HEK293 (cell line): ENCODE results near the gene STAMBPL1.

Experiments
- CTCF ChIA-PET: fragments of 350-600 bp; formaldehyde crosslinking; extraction: SDS; loops from one replicate; lab custom pipeline; 2021; ENCODE audit warnings: antibody characterized with exemption; lab: Yijun Ruan, JAX
- POLR2A ChIA-PET: fragments of 300-600 bp; formaldehyde crosslinking; extraction: SDS; loops from one replicate; lab custom pipeline; 2020; ENCODE audit warnings: antibody characterized with exemption, inconsistent platforms; lab: Yijun Ruan, JAX
- H3K27ac ChIP-seq: fragments of 200-500 bp; sonication (Bioruptor generic); 2 replicates; pipeline ENCODE4 v1.5.1; 2014; ENCODE audit warnings: low read depth, low read length, control low read depth, inconsistent platforms; ENCODE audit errors: extremely low read depth
- H3K36me3 ChIP-seq, 2 experiments: fragments of 200-500 bp in 1 of 2; sonication (Bioruptor generic) in 1 of 2; 1 replicate in 1 of 2; 2 replicates in 1 of 2; pipeline ENCODE4 v1.5.1; 2014 to 2017; ENCODE audit warnings: inconsistent platforms in 2 of 2, low read length in 2 of 2; ENCODE audit not compliant: control insufficient read depth in 2 of 2, insufficient read depth in 1 of 2
- H3K4me1 ChIP-seq: fragments of 200-500 bp; sonication (Bioruptor generic); 2 replicates; pipeline ENCODE4 v1.5.1; 2014; ENCODE audit warnings: mild to moderate bottlenecking, low read length, inconsistent platforms; ENCODE audit not compliant: control insufficient read depth, insufficient read depth
- H3K4me3 ChIP-seq: 2 replicates; pipeline ENCODE4 v1.5.1; 2011; ENCODE audit warnings: low read depth, mild to moderate bottlenecking, control low read depth, low read length, moderate library complexity
- H3K9me3 ChIP-seq: fragments of 200-500 bp; sonication (Bioruptor generic); 2 replicates; pipeline ENCODE4 v1.5.1; 2014; ENCODE audit warnings: low read depth, low read length, inconsistent platforms; ENCODE audit not compliant: control insufficient read depth, insufficient read depth
- ATF2 ChIP-seq: fragments of 450-650 bp; formaldehyde crosslinking; IDR thresholded peaks from 2 replicates; pipeline ENCODE4 v1.5.1; 2016; ENCODE audit warnings: missing biosample characterization, missing genetic modification characterization, low read depth
- CTCF ChIP-seq: fragments of 450-650 bp; formaldehyde crosslinking; IDR thresholded peaks from 2 replicates; pipeline ENCODE4 v1.5.1; 2016; ENCODE audit warnings: missing biosample characterization, missing genetic modification characterization
- GLI2 ChIP-seq: fragments of 450-650 bp; formaldehyde crosslinking; IDR thresholded peaks from 2 replicates; pipeline ENCODE4; 2017; ENCODE audit warnings: missing biosample characterization, missing genetic modification characterization, low read depth, borderline replicate concordance
- GLIS1 ChIP-seq: fragments of 450-650 bp; formaldehyde crosslinking; IDR thresholded peaks from 2 replicates; pipeline ENCODE4 v1.5.1; 2016; ENCODE audit warnings: missing biosample characterization, missing genetic modification characterization
- IKZF3 ChIP-seq: fragments of 450-650 bp; IDR thresholded peaks from 2 replicates; pipeline ENCODE4 v1.5.0; 2018; ENCODE audit warnings: missing biosample characterization, mild to moderate bottlenecking, missing genetic modification characterization, moderate library complexity
- KLF1 ChIP-seq: fragments of 450-650 bp; formaldehyde crosslinking; IDR thresholded peaks from 2 replicates; pipeline ENCODE4 v1.5.1; 2016; ENCODE audit warnings: missing biosample characterization, missing genetic modification characterization
- KLF16 ChIP-seq: fragments of 450-650 bp; formaldehyde crosslinking; IDR thresholded peaks from 2 replicates; pipeline ENCODE4 v1.5.1; 2017; ENCODE audit warnings: missing biosample characterization, missing genetic modification characterization
- KLF7 ChIP-seq: fragments of 450-650 bp; formaldehyde crosslinking; IDR thresholded peaks from 2 replicates; pipeline ENCODE4 v1.5.1; 2016; ENCODE audit warnings: missing biosample characterization, missing genetic modification characterization, borderline replicate concordance
- REPIN1 ChIP-seq: fragments of 450-650 bp; formaldehyde crosslinking; IDR thresholded peaks from 2 replicates; pipeline ENCODE4 v1.5.1; 2017; ENCODE audit warnings: missing biosample characterization, missing genetic modification characterization, low read depth
- ZBTB17 ChIP-seq: fragments of 450-650 bp; formaldehyde crosslinking; IDR thresholded peaks from 2 replicates; pipeline ENCODE4 v1.5.1; 2016; ENCODE audit warnings: missing biosample characterization, missing genetic modification characterization
- ZNF175 ChIP-seq: fragments of 450-650 bp; formaldehyde crosslinking; IDR thresholded peaks from 2 replicates; pipeline ENCODE4 v1.5.1; 2016; ENCODE audit warnings: missing biosample characterization, missing genetic modification characterization
- ZNF19 ChIP-seq: fragments of 450-650 bp; formaldehyde crosslinking; IDR thresholded peaks from 2 replicates; pipeline ENCODE4; 2016; ENCODE audit warnings: missing biosample characterization, missing genetic modification characterization, low read depth
- ZNF214 ChIP-seq: fragments of 450-650 bp; formaldehyde crosslinking; IDR thresholded peaks from 2 replicates; pipeline ENCODE4 v1.5.1; 2017; ENCODE audit warnings: missing biosample characterization, mild to moderate bottlenecking, missing genetic modification characterization, borderline replicate concordance
- ZNF223 ChIP-seq: fragments of 450-650 bp; formaldehyde crosslinking; IDR thresholded peaks from 2 replicates; pipeline ENCODE4 v1.5.1; 2016; ENCODE audit warnings: missing biosample characterization, missing genetic modification characterization
- ZNF302 ChIP-seq: fragments of 450-650 bp; formaldehyde crosslinking; IDR thresholded peaks from 2 replicates; pipeline ENCODE4 v1.5.1; 2016; ENCODE audit warnings: missing biosample characterization, missing genetic modification characterization, low read depth
- ZNF311 ChIP-seq: fragments of 450-650 bp; formaldehyde crosslinking; IDR thresholded peaks from 2 replicates; pipeline ENCODE4 v1.5.1; 2017; ENCODE audit warnings: missing biosample characterization, missing genetic modification characterization, borderline replicate concordance
- ZNF426 ChIP-seq: fragments of 450-650 bp; formaldehyde crosslinking; IDR thresholded peaks from 2 replicates; pipeline ENCODE4 v1.5.1; 2017; ENCODE audit warnings: missing biosample characterization, missing genetic modification characterization, mild to moderate bottlenecking, inconsistent platforms, moderate library complexity
- ZNF514 ChIP-seq: fragments of 450-650 bp; formaldehyde crosslinking; IDR thresholded peaks from 2 replicates; pipeline ENCODE4 v1.5.1; 2016; ENCODE audit warnings: missing biosample characterization, missing genetic modification characterization
- ZNF558 ChIP-seq: fragments of 450-650 bp; formaldehyde crosslinking; IDR thresholded peaks from 2 replicates; pipeline ENCODE4 v1.5.1; 2016; ENCODE audit warnings: missing biosample characterization, missing genetic modification characterization
- ZNF629 ChIP-seq: fragments of 450-650 bp; formaldehyde crosslinking; IDR thresholded peaks from 2 replicates; pipeline ENCODE4 v1.5.1; 2017; ENCODE audit warnings: missing biosample characterization, missing genetic modification characterization
- ZNF658 ChIP-seq: fragments of 450-650 bp; formaldehyde crosslinking; IDR thresholded peaks from 2 replicates; pipeline ENCODE4; 2016; ENCODE audit warnings: missing biosample characterization, missing genetic modification characterization
- ZNF777 ChIP-seq: fragments of 450-650 bp; formaldehyde crosslinking; IDR thresholded peaks from 2 replicates; pipeline ENCODE4 v1.5.1; 2017; ENCODE audit warnings: missing biosample characterization, missing genetic modification characterization, borderline replicate concordance
- TF ChIP-seq, protein P1 (sequence below): fragments of 450-650 bp; formaldehyde crosslinking; conservative IDR thresholded peaks from 2 replicates; pipeline ENCODE4 v1.5.1; 2016; ENCODE audit warnings: low read depth, missing biosample characterization, missing genetic modification characterization
- TF ChIP-seq, protein P2 (sequence below): fragments of 450-650 bp; formaldehyde crosslinking; IDR thresholded peaks from 2 replicates; pipeline ENCODE4 v1.5.1; 2017; ENCODE audit warnings: missing biosample characterization, missing genetic modification characterization

The STAMBPL1 gene

DNA sequence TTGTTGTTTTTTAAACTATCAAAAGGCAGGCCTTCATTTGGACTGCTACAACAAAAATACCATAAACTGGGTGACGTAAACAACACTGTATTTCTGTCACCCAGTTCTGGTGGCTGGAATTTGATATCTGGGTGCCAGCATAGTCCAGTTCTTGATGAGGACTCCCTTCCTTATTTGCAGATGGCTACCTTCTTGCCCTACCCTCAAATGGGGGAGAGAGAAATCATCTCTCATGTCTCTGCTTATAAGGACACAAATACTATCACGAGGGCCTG, 47.3 kb downstream of the STAMBPL1 start:
- no peak overlapping the region for H3K27ac ChIP-seq
- H3K4me1 ChIP-seq = peaks cover 4% of the 10 kb centered on the region; the same call in 1 of the 2 replicates
- TF ChIP-seq ZNF629 (tag by site-specific recombination) = no peak
- no peak for TF ChIP-seq ZNF558 (tag by site-specific recombination)
- TF ChIP-seq, protein P1, sequence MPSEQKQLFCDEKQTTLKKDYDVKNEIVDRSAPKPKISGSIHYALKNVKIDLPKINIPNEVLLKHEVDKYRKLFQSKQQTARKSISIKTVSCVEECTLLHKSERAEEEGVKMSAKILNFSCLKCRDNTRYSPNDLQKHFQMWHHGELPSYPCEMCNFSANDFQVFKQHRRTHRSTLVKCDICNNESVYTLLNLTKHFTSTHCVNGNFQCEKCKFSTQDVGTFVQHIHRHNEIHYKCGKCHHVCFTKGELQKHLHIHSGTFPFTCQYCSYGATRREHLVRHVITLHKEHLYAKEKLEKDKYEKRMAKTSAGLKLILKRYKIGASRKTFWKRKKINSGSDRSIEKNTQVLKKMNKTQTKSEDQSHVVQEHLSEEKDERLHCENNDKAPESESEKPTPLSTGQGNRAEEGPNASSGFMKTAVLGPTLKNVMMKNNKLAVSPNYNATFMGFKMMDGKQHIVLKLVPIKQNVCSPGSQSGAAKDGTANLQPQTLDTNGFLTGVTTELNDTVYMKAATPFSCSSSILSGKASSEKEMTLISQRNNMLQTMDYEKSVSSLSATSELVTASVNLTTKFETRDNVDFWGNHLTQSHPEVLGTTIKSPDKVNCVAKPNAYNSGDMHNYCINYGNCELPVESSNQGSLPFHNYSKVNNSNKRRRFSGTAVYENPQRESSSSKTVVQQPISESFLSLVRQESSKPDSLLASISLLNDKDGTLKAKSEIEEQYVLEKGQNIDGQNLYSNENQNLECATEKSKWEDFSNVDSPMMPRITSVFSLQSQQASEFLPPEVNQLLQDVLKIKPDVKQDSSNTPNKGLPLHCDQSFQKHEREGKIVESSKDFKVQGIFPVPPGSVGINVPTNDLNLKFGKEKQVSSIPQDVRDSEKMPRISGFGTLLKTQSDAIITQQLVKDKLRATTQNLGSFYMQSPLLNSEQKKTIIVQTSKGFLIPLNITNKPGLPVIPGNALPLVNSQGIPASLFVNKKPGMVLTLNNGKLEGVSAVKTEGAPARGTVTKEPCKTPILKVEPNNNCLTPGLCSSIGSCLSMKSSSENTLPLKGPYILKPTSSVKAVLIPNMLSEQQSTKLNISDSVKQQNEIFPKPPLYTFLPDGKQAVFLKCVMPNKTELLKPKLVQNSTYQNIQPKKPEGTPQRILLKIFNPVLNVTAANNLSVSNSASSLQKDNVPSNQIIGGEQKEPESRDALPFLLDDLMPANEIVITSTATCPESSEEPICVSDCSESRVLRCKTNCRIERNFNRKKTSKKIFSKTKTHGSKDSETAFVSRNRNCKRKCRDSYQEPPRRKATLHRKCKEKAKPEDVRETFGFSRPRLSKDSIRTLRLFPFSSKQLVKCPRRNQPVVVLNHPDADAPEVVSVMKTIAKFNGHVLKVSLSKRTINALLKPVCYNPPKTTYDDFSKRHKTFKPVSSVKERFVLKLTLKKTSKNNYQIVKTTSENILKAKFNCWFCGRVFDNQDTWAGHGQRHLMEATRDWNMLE (tag by site-specific recombination) = no peak
- TF ChIP-seq ZNF311 (tag by site-specific recombination) = no peak
- no peak for TF ChIP-seq KLF16 (tag by site-specific recombination)
- TF ChIP-seq ZNF223 = no peak
- TF ChIP-seq, protein P2, sequence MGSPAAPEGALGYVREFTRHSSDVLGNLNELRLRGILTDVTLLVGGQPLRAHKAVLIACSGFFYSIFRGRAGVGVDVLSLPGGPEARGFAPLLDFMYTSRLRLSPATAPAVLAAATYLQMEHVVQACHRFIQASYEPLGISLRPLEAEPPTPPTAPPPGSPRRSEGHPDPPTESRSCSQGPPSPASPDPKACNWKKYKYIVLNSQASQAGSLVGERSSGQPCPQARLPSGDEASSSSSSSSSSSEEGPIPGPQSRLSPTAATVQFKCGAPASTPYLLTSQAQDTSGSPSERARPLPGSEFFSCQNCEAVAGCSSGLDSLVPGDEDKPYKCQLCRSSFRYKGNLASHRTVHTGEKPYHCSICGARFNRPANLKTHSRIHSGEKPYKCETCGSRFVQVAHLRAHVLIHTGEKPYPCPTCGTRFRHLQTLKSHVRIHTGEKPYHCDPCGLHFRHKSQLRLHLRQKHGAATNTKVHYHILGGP (tag by site-specific recombination) = no peak
- TF ChIP-seq ZNF214 = no peak
- TF ChIP-seq ZBTB17 = no peak
- TF ChIP-seq ZNF19 (tag by site-specific recombination) = no peak
- no peak for TF ChIP-seq ZNF514
- TF ChIP-seq KLF1 = no peak
- TF ChIP-seq KLF7 (tag by site-specific recombination) = no peak
- TF ChIP-seq ZNF658 (tag by site-specific recombination) = no peak
- no peak overlapping the region for H3K4me3 ChIP-seq
- POLR2A ChIA-PET = no interaction called here
- CTCF ChIA-PET = interaction anchor here (1.6 to 11.9 kb wide), 2 partner anchors 91 to 286 kb away, joined by 9 to 456 read pairs; no protein-coding TSS in a partner anchor
- H3K9me3 ChIP-seq = no peaks in the 10 kb centered on the region
- peaks cover 0 to 9% of the 10 kb centered on the region in 2 experiments; a peak in 1 of 3 replicates for H3K36me3 ChIP-seq

DNA sequence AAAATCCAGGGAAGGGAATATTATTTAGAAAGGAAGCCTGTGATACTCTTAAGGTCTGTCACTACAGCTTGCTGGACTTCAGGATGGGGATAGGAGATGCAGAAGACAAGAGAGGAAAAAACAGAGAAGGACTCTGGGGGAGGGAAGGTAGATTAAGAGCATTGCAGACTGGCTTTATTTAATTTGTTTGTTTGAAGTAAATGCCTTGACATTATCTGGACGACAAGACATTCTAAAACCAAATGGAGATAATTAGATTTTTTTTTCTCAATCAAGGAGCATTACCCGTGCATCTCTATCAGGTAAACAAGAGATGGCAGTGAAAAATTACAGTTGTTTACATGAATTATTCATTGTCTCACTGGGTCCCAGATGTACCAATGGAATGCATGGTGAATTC, 48.2 kb downstream of the STAMBPL1 start:
- TF ChIP-seq GLIS1 (tag by site-specific recombination) (no peak), ZNF302 (tag by site-specific recombination) (no peak), ZNF426 (tag by site-specific recombination) (no peak), ZNF175 (no peak), IKZF3 (tag by site-specific recombination) (no peak), CTCF (no peak), GLI2 (tag by site-specific recombination) (no peak), ZNF777 (tag by site-specific recombination) (no peak), REPIN1 (tag by site-specific recombination) (no peak), ATF2 (tag by site-specific recombination) (no peak), ZNF514 (no peak)
- CTCF ChIA-PET = interaction anchor here (0.6 to 11.9 kb wide), 4 partner anchors 91 to 1935 kb away, joined by 3 to 456 read pairs (median 6); no protein-coding TSS in a partner anchor
- POLR2A ChIA-PET = no interaction called here
- Histone ChIP-seq H3K27ac (no peak overlapping the region), H3K9me3 (no peaks in the 10 kb centered on the region), H3K36me3 (peaks cover 0 to 9% of the 10 kb centered on the region in 2 experiments; a peak in 1 of 3 replicates), H3K4me1 (peaks cover 5% of the 10 kb centered on the region; the same call in 1 of the 2 replicates), H3K4me3 (no peak overlapping the region)
